Effector memory CD4-positive, alpha-beta T cell (primary cell): Measurements from ENCODE around the gene NLGN1.

Experiments used
- DNase-seq, 3 donors: peaks; one replicate each; pipeline ENCODE4 v3.0.0-alpha.2; 2020
- H3K27ac ChIP-seq: 2 replicates; pipeline ENCODE4 v1.7.0; 2013; ENCODE audit warnings: mild to moderate bottlenecking, low read length, moderate library complexity; ENCODE audit not compliant: insufficient read depth, poor library complexity, severe bottlenecking
- H3K27me3 ChIP-seq: replicated peaks from 2 replicates; pipeline ENCODE4 v1.7.0; 2013; ENCODE audit warnings: mild to moderate bottlenecking, low read length; ENCODE audit not compliant: insufficient read depth, control insufficient read depth, poor library complexity, severe bottlenecking
- H3K36me3 ChIP-seq: 2 replicates; pipeline ENCODE4 v1.7.0; 2013; ENCODE audit warnings: mild to moderate bottlenecking, low read length, moderate library complexity; ENCODE audit not compliant: control insufficient read depth, insufficient read depth
- H3K4me1 ChIP-seq: 2 replicates; pipeline ENCODE4 v1.7.0; 2013; ENCODE audit warnings: low read length, mild to moderate bottlenecking; ENCODE audit not compliant: control insufficient read depth, insufficient read depth, poor library complexity, severe bottlenecking
- H3K4me3 ChIP-seq: 2 replicates; pipeline ENCODE4 v1.7.0; 2013; ENCODE audit warnings: low read length, low read depth, mild to moderate bottlenecking; ENCODE audit not compliant: insufficient read depth, poor library complexity, severe bottlenecking
- H3K9me3 ChIP-seq: 2 replicates; pipeline ENCODE4 v1.7.0; 2013; ENCODE audit warnings: mild to moderate bottlenecking, low read length, moderate library complexity; ENCODE audit not compliant: control insufficient read depth

Gene NLGN1

DNA sequence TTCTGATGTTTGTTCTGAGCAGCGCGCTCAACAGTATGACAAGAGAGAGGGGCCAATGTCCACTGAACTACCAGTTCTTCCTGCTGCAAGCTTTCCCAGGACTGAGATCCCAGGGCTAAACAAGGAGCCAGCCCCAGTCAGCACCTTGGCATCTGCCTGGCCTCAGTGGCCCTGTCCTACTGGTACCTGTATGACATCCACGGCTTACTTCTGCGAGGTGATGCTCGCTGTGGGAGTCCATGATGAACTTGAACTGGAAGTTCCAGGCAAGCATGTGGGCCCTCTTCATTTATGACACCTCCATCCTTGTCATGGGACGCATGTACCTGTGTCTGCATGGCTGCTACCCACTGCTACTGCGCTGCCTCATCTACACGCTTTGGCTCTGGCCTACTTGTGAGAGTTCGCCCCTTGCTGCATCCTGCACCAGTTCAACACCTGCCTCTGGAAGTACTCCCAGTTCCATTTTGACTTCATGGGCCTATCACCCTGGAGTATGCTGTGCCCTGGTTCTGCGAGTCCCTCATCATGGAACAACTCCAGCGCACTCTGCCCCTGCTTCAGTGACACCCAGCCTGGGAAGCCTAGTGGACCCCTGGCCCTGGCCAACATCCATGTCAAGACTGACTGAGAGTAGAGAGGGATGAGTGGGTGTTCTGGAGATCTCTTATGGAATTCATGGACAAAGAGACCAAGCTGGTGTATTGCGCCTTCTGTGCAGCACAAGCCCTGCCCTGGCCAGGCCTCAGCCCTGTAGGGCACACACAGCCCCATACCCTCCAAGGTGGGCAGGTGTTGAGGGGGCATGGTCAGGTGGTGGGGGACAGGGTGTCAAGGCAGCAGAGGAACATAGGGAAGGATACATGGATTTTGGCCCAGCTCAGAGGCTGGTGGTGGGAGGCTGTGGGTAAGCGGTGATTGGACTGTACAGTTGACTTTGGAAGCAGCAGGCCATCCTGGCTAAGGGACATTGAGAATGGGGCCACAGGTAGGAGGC lies 246.8 kb downstream of the NLGN1 start:
- no peaks in the 10 kb centered on the region for H3K27me3 ChIP-seq
- no peak overlapping the region for H3K4me3 ChIP-seq
- H3K36me3 ChIP-seq: no peaks in the 10 kb centered on the region
- no peak for DNase-seq
- no peak overlapping the region for H3K27ac ChIP-seq
- no peaks in the 10 kb centered on the region for H3K9me3 ChIP-seq
- no peaks in the 10 kb centered on the region for H3K4me1 ChIP-seq

DNA sequence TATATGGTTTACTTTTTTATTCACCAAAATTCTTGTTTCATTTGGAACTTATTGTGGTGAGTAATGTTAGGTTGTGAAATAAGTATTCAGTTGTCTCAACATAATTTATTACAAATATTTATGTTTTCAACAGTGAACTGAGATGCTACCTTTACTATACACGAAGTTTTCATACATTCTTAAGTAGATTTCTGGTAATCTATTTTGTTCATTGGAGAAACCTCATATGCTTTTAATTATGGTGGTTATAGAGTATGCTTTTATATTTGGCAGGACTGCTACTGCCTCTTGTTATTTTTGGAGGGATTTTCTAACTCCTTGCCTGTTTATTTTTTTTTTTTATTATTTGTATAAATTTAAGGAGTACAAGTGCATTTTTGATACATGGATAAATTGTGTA lies 253.1 kb downstream of the NLGN1 start:
- no peak overlapping the region for H3K4me3 ChIP-seq
- H3K36me3 ChIP-seq: no peaks in the 10 kb centered on the region
- H3K4me1 ChIP-seq: no peaks in the 10 kb centered on the region
- H3K27me3 ChIP-seq: no peaks in the 10 kb centered on the region
- H3K27ac ChIP-seq: no peak overlapping the region
- no peak for DNase-seq
- H3K9me3 ChIP-seq: no peaks in the 10 kb centered on the region

GRCh38 chr3:173652093-173652492 lies 254.5 kb downstream of the NLGN1 start:
- Histone ChIP-seq H3K27ac (no peak overlapping the region), H3K36me3 (no peaks in the 10 kb centered on the region), H3K9me3 (no peaks in the 10 kb centered on the region), H3K4me1 (no peaks in the 10 kb centered on the region), H3K4me3 (no peak overlapping the region), H3K27me3 (no peaks in the 10 kb centered on the region)
- no peak for DNase-seq

- no peaks in the 10 kb centered on the region for H3K36me3 ChIP-seq
- no peaks in the 10 kb centered on the region for H3K27me3 ChIP-seq
- H3K4me3 ChIP-seq: no peak overlapping the region
- no peak for DNase-seq
- no peaks in the 10 kb centered on the region for H3K4me1 ChIP-seq
- no peak overlapping the region for H3K27ac ChIP-seq
- no peaks in the 10 kb centered on the region for H3K9me3 ChIP-seq
Observed at GRCh38 chr3:173653781-173654180, 256.2 kb downstream of the NLGN1 start.

DNA sequence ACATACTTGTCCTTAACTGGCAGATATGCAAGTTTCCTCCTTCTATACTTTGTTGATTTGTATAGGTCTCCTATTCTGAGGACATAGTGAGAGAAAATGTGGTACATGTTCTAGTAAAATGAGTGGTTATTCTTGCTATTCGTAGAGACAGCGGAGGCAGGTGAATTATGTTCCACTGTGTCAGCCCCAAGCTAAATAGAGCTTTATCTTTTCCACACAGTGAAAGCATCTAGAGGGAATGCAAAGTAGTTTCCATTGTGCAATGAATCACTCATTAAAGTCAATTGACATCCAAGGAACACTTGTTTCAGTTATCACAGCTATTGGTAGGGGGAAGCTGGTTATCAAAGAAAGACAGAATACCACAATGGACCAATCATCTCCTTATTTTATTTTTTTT lies 262.4 kb downstream of the NLGN1 start:
- no peak for DNase-seq
- no peak overlapping the region for H3K27ac ChIP-seq
- no peaks in the 10 kb centered on the region for H3K4me1 ChIP-seq
- no peaks in the 10 kb centered on the region for H3K36me3 ChIP-seq
- H3K9me3 ChIP-seq: no peaks in the 10 kb centered on the region
- no peak overlapping the region for H3K4me3 ChIP-seq
- H3K27me3 ChIP-seq: no peaks in the 10 kb centered on the region

- Histone ChIP-seq H3K36me3 (no peaks in the 10 kb centered on the region), H3K4me3 (no peak overlapping the region), H3K9me3 (no peaks in the 10 kb centered on the region), H3K4me1 (no peaks in the 10 kb centered on the region), H3K27ac (no peak overlapping the region), H3K27me3 (no peaks in the 10 kb centered on the region)
- DNase-seq: no peak
Observed at GRCh38 chr3:173660645-173661299, 263.2 kb downstream of the NLGN1 start.

DNA sequence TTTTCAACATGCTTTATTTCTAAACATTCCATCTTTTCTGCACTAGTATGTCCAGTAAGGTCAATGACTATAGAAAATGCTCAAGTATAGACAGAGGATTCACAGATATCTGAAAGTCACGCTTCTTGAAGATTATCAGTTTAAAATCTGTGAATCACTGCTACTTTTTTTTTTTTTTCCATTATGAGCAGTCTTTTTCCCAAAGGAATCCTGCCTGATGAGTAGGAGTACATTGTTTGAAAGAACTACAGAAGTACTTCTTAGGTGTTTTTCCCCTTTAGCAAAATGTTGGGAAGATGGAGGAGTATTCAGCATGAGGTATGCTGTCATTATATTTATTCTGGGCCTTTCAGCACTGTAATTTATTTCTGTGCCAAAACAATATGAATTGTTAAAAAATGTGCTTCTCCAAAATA lies 266.2 kb downstream of the NLGN1 start:
- Histone ChIP-seq H3K27ac (no peak overlapping the region), H3K4me3 (no peak overlapping the region)
- DNase-seq: no peak

GRCh38 chr3:173676094-173676493 lies 278.6 kb downstream of the NLGN1 start:
- no peak for DNase-seq
- H3K4me1 ChIP-seq: no peaks in the 10 kb centered on the region

More for the DNA sequence above, 266.2 kb downstream of the NLGN1 start:
- Histone ChIP-seq H3K4me1 (no peaks in the 10 kb centered on the region), H3K36me3 (no peaks in the 10 kb centered on the region), H3K9me3 (no peaks in the 10 kb centered on the region), H3K27me3 (no peaks in the 10 kb centered on the region)

GRCh38 chr3:173681188-173681678 lies 283.7 kb downstream of the NLGN1 start:
- no peak for DNase-seq
- H3K4me1 ChIP-seq: no peaks in the 10 kb centered on the region
- H3K27me3 ChIP-seq: no peaks in the 10 kb centered on the region
- no peak overlapping the region for H3K27ac ChIP-seq
- H3K4me3 ChIP-seq: no peak overlapping the region
- no peaks in the 10 kb centered on the region for H3K9me3 ChIP-seq
- no peaks in the 10 kb centered on the region for H3K36me3 ChIP-seq

More at GRCh38 chr3:173676094-173676493, 278.6 kb downstream of the NLGN1 start:
- Histone ChIP-seq H3K9me3 (no peaks in the 10 kb centered on the region), H3K27ac (no peak overlapping the region), H3K36me3 (no peaks in the 10 kb centered on the region), H3K4me3 (no peak overlapping the region), H3K27me3 (no peaks in the 10 kb centered on the region)

DNA sequence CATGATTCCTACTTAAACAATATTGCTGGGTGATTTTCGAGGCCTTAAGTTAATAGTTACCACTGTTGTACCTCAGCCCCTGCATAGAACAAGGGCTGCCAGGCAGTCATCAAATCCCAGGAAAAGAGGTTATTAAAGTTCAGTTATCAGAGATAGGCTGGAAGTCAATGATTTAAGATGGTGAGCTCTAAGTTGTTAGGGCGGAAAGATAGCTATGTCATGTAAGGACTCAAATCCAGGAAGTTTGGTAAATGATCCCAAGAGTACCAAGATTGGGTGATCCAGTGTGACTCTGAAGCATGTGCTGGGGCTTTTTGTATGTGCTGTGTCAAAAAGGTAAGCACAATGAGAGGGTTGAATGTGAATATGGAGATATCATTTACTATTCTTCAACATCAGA lies 287.9 kb downstream of the NLGN1 start:
- H3K27ac ChIP-seq: no peak overlapping the region
- H3K9me3 ChIP-seq: no peaks in the 10 kb centered on the region
- no peaks in the 10 kb centered on the region for H3K27me3 ChIP-seq
- H3K4me1 ChIP-seq: no peaks in the 10 kb centered on the region
- H3K36me3 ChIP-seq: no peaks in the 10 kb centered on the region
- H3K4me3 ChIP-seq: no peak overlapping the region
- no peak for DNase-seq
